ENCODE results near the gene ANKS1B.

The ANKS1B gene

GRCh38 chr12:98939350-98939749 is 1045.4 kb downstream of the ANKS1B start:
- DNase-seq (ENCODE audit: low spot score), result no peak

- no peak for DNase-seq (ENCODE audit: low spot score)
These were observed 1048.9 kb downstream of the ANKS1B start for GRCh38 chr12:98935847-98936246.

- no peak for DNase-seq (ENCODE audit: low spot score)
These were observed 1061.9 kb downstream of the ANKS1B start for GRCh38 chr12:98922871-98923270.

GRCh38 chr12:98918176-98918863 is 1066.4 kb downstream of the ANKS1B start:
- DNase-seq (ENCODE audit: low spot score), result no peak

- no peak for DNase-seq (ENCODE audit: low spot score)
These were observed 1068.6 kb downstream of the ANKS1B start for GRCh38 chr12:98916106-98916505.

GRCh38 chr12:98912401-98912974 is 1072.2 kb downstream of the ANKS1B start:
- no peak for DNase-seq (ENCODE audit: low spot score)

GRCh38 chr12:98911396-98911795 is 1073.3 kb downstream of the ANKS1B start:
- DNase-seq (ENCODE audit: low spot score), result no peak

- no peak for DNase-seq (ENCODE audit: low spot score)
These were observed 1075.0 kb downstream of the ANKS1B start for GRCh38 chr12:98909746-98910145.

GRCh38 chr12:98908866-98909265 is 1075.9 kb downstream of the ANKS1B start:
- DNase-seq (ENCODE audit: low spot score), result no peak

GRCh38 chr12:98903875-98904274 is 1080.9 kb downstream of the ANKS1B start:
- no peak for DNase-seq (ENCODE audit: low spot score)

- DNase-seq (ENCODE audit: low spot score), result no peak
These were observed 1083.5 kb downstream of the ANKS1B start for GRCh38 chr12:98901189-98901588.

GRCh38 chr12:98896938-98897337 is 1087.8 kb downstream of the ANKS1B start:
- no peak for DNase-seq (ENCODE audit: low spot score)

- DNase-seq (ENCODE audit: low spot score), result no peak
These were observed 1089.6 kb downstream of the ANKS1B start for GRCh38 chr12:98895086-98895651.

GRCh38 chr12:98894412-98895085 is 1090.2 kb downstream of the ANKS1B start:
- no peak for DNase-seq (ENCODE audit: low spot score)

- no peak for DNase-seq (ENCODE audit: low spot score)
These were observed 1090.9 kb downstream of the ANKS1B start for GRCh38 chr12:98893675-98894411.

- DNase-seq (ENCODE audit: low spot score), result no peak
These were observed 1091.5 kb downstream of the ANKS1B start for GRCh38 chr12:98893126-98893674.

GRCh38 chr12:98885778-98886177 is 1099.0 kb downstream of the ANKS1B start:
- no peak for DNase-seq (ENCODE audit: low spot score)

GRCh38 chr12:98883231-98883630 is 1101.5 kb downstream of the ANKS1B start:
- DNase-seq (ENCODE audit: low spot score), result no peak

- no peak for DNase-seq (ENCODE audit: low spot score)
These were observed 1102.2 kb downstream of the ANKS1B start for GRCh38 chr12:98882526-98882925.

- DNase-seq (ENCODE audit: low spot score), result no peak
These were observed 1111.0 kb downstream of the ANKS1B start for GRCh38 chr12:98873776-98874175.

GRCh38 chr12:98870504-98870903 is 1114.2 kb downstream of the ANKS1B start:
- DNase-seq (ENCODE audit: low spot score), result no peak

GRCh38 chr12:98869886-98870503 is 1114.7 kb downstream of the ANKS1B start:
- DNase-seq (ENCODE audit: low spot score), result no peak

Data from hepatic stellate cell (primary cell).